Kidney glomerular epithelial cell (primary cell): Measurements from ENCODE around the gene COL23A1.
"Not testable (repeated sequence)": the region's sequence is repeated elsewhere in the genome, so short reads cannot be mapped to it uniquely, and the experiment has no call there.

ENCODE experiments used
- DNase-seq: peaks from one replicate; lab custom pipeline; 2025; lab: John Stamatoyannopoulos, UW

The COL23A1 gene

GRCh38 chr5:178302321-178302720 is 287.9 kb downstream of the COL23A1 start:
- not testable (repeated sequence) for DNase-seq

- no peak for DNase-seq
Measured at GRCh38 chr5:178301641-178302040, 288.6 kb downstream of the COL23A1 start.

- no peak for DNase-seq
Measured at GRCh38 chr5:178298283-178298807, 291.8 kb downstream of the COL23A1 start.

GRCh38 chr5:178297751-178298150 is 292.4 kb downstream of the COL23A1 start:
- DNase-seq: no peak

- no peak for DNase-seq
Measured at GRCh38 chr5:178296066-178296465, 294.1 kb downstream of the COL23A1 start.

- DNase-seq: no peak
Measured at GRCh38 chr5:178295589-178295988, 294.6 kb downstream of the COL23A1 start.

GRCh38 chr5:178293815-178294214 is 296.4 kb downstream of the COL23A1 start:
- DNase-seq: no peak

GRCh38 chr5:178293400-178293799 is 296.8 kb downstream of the COL23A1 start:
- no peak for DNase-seq

- DNase-seq: no peak
Measured at GRCh38 chr5:178292826-178293205, 297.4 kb downstream of the COL23A1 start.

GRCh38 chr5:178291969-178292825 is 298.0 kb downstream of the COL23A1 start:
- no peak for DNase-seq

GRCh38 chr5:178291161-178291561 is 299.0 kb downstream of the COL23A1 start:
- DNase-seq: no peak

- DNase-seq: no peak
Measured at GRCh38 chr5:178290376-178290775, 299.8 kb downstream of the COL23A1 start.

GRCh38 chr5:178289438-178289837 is 300.8 kb downstream of the COL23A1 start:
- DNase-seq: no peak

GRCh38 chr5:178288401-178289368 is 301.5 kb downstream of the COL23A1 start:
- DNase-seq: peak; percentile 47

- DNase-seq: no peak
Measured at GRCh38 chr5:178287791-178288105, 302.4 kb downstream of the COL23A1 start.

- DNase-seq: no peak
Measured at GRCh38 chr5:178287091-178287790, 303.0 kb downstream of the COL23A1 start.

- DNase-seq: no peak
Measured at GRCh38 chr5:178286226-178287090, 303.7 kb downstream of the COL23A1 start.

- DNase-seq: no peak
Measured at GRCh38 chr5:178285399-178286225, 304.6 kb downstream of the COL23A1 start.

GRCh38 chr5:178284996-178285395 is 305.2 kb downstream of the COL23A1 start:
- DNase-seq: no peak

GRCh38 chr5:178284093-178284675 is 306.0 kb downstream of the COL23A1 start:
- DNase-seq: no peak
